Activated CD8-positive, alpha-beta memory T cell treated with anti-CD3 and anti-CD28 coated beads for 48 hours (primary cell): ENCODE data around the gene GEN1.

ENCODE experiments used
- DNase-seq, 3 experiments: peaks; one replicate each; pipeline ENCODE4 v3.0.0-alpha.2; 2020; ENCODE audit warnings: low read depth in 2 of 3, low spot score in 2 of 3

The GEN1 gene

DNA sequence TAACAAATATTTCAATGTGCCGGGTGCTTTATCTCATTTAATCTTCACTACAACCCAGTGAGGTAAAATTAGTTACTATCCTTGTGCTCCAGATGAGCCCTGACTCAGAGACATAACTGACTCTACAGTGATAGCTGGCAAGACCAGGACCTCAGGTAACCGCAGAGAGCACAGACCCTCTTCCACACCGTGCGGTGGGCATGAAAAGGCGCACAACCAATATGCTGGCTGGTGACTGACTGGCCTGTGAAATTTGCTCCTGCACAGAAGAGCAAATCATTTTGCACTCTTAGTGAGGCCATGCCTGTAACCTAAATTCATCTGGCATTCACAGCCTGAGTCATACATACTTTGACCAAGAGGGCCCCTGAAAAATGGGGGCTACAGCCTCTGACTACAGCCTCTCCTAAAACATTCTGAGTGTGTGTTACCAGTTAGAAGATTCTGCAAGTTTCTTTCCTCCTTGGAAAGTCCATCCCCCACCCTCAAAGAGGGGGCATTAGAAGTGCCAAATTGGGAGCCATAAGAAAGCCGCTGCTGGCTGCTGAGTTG is 39.9 kb downstream of the GEN1 start:
- no peak for DNase-seq

- no peak for DNase-seq
Measured at GRCh38 chr2:17795309-17795708, 41.4 kb downstream of the GEN1 start.

- DNase-seq: no peak
Measured at GRCh38 chr2:17798338-17798737, 44.4 kb downstream of the GEN1 start.

DNA sequence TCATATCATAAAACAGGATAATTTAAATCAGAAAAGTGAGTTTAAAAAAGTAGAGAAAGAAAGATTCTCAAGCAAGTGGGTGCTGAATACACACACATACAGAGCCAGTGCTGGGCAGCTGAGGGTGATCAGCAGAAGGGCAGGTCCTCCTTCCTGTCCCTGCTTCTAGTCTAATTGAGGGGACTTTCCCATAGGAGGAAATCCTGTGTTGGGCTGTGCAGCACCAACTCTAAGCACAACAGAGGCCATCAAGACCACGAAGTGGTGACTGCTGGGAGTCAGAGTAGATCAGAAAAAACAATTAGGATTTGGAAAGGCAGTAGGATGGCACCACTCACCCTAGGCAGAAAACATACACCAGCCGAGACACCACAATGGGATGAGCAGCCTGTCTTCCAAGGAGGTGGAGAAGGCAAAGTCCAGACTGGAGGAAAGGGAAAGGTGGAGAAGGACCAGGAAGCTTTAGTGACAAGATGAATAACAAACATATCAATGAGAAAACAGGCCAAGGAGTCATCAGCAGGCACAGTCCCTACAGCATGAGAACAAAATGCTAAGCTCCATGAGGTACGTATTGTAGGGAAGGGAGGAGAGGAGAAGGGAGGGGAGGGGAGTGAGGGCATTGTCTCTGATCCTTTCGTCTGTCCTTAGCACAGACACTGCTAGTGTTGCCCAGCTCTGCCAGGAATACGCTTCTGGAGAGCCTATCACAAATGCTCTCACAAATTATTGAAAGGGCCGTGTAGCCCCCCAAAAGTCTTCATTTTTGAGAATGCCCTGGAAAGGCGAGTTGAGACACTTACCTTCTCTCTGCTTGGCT is 45.6 kb downstream of the GEN1 start:
- DNase-seq: no peak

- no peak for DNase-seq
Measured at GRCh38 chr2:17800219-17800618, 46.3 kb downstream of the GEN1 start.

DNA sequence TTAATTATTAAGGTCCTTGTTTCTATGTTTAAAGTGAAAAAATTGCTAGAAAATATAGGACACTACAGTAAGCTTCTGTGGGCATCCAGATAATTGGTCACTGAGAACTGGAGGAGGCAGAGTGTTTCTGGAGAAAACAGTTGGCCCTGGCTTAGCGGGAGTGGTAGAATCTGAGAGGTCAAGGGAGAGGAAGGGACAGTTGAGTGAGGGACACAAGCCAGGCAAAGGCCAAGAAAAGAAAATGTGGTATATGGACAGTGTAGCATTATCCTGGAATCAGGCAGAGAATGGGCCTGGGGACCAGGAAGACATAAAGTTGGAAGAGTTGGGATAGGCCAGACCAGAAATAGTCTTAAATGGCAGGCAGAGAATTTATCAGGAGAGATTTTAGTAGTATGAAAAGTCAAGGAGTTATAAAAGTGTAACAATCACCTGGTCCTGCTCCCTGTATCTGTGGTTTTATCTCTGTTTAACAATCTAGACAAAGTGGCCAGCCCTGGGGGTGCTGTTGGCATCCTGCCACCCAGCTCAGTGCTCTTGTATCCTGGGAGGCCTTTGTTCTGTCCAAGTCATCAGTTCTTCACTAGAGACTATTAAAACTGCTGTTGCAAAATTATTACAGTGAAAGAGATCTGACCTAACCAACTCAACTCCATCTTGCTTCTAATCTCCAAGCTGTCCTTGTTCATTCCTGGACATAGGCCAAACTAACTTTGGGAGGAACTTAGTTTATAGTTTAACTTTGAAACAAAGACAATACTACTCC is 46.9 kb downstream of the GEN1 start:
- no peak for DNase-seq

DNA sequence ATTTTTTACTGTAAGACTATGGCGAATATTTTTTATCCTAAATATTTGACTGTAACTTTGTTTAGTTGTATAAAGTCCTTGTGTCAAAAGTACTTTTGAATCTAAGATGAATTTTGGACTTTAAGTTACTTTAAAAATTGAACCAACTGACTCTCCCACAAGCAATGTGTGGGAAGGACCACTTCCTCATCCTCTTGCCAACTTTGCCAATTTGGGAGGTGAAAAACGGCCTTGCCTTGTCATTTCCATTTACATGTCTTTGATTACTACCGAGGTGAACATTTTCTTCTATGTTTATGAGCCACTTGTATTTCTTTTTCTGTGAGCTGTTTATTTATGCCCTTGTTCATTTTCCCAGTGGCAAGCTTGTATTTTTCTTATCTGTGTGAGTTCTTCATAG is 49.6 kb downstream of the GEN1 start:
- DNase-seq: no peak

DNA sequence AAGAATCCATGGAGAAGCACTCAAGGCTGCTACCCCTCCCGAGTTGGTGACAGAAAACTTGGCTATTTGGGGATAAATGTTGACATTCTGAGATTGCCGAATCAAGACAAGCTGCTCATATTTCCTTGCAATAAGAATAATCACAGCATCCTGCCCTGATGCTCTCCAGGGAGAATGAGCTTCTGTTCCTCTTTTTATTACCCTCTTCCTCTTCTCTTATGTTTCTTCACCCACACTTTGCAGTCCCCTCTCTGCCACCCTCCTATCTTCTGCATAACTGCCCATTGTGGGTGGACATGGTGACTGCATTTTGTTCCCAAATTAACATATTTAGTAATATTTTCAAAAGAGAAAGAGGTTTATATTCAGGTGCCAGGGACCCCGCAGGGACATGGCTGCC is 50.4 kb downstream of the GEN1 start:
- no peak for DNase-seq

GRCh38 chr2:17805166-17805565 is 51.2 kb downstream of the GEN1 start:
- no peak for DNase-seq

DNA sequence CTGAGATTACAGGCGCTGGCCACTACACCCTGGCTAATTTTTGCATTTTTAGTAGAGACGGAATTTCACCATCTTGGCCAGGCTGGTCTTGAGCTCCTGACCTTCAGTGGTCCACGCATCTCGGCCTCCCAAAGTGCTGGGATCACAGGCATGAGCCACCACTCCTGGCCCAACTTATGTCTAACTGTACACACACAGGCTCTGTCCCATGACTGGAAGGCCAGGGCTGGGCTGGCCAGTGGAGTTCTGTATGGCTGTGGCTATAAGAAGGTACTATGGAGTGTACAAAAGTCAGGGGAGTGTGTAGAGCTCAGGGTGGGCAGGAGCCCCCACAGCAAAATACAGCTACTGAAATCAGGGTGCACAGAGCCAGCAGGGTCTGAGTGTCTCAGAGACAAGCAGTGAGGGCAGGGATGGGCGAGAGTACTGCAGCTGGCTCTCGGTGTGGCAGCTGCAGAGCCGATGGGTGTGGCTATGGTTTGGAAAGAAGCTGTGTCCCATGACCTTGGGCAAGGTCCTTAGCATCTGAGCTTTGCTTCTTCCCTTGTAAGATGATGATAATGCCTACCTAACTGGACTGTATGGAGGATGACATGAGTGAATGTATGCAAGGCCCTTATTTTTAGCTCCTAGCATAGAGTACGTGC is 51.9 kb downstream of the GEN1 start:
- DNase-seq: no peak

- DNase-seq: no peak
Measured at GRCh38 chr2:17813010-17813741, 59.2 kb downstream of the GEN1 start.

DNA sequence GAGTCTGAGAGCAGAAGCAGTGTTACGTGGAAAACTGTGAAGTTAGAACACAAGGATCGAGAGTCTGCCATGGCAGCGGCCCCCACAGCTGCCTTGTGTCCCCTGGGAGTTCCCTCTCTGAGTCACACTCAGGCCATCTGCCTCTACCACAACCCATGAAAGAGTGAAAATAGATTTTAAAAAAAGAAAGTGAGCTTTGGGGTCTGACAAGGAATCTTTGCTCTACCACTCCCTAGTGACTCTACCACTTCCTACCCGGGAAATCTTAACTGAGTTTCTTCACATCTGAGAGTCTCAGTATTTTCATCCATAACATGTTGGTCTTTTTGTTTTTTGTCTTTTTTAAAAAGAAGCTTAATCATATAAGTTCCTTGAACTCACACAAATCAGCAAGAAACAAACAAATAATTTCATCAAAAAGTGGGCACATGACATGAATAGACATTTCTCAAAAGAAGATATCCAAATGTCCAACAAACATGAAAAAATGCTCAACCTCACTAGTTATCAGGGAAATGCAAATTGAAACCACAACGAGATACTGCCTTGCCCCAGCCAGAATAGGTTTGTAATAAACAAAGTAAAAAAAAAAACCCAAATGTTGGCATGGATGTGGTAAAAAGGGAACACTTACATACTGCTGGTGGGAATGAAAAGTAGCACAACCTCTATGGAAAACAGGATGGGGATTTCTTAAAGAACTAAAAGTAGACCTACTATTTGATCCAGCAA is 60.0 kb downstream of the GEN1 start:
- DNase-seq: no peak

DNA sequence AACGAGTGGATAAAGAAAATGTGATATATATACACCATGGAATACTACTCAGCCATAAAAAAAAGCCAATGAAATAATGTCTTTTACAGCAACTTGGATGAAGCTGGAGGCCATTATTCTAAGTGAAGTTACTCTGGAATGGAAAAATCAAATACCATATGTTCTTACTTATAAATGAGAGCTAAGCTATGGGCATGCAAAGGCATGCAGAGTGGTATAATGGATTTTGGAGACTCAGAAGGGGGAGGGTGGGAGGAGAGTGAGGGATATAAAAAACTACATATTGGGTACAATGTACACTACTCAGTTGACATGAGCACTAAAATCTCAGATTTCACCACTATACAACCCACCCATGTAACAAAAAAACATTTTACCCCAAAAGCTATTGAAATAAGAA is 60.7 kb downstream of the GEN1 start:
- DNase-seq: no peak

- DNase-seq: no peak
Measured at GRCh38 chr2:17815468-17816184, 61.7 kb downstream of the GEN1 start.

GRCh38 chr2:17816396-17817245 is 62.7 kb downstream of the GEN1 start, which contains the start of gene MSGN1:
Gene MSGN1, plus strand, starts transcription at chr2:17816460. Its CDS starts 59 bp downstream, at chr2:17816519.
- no peak for DNase-seq

DNA sequence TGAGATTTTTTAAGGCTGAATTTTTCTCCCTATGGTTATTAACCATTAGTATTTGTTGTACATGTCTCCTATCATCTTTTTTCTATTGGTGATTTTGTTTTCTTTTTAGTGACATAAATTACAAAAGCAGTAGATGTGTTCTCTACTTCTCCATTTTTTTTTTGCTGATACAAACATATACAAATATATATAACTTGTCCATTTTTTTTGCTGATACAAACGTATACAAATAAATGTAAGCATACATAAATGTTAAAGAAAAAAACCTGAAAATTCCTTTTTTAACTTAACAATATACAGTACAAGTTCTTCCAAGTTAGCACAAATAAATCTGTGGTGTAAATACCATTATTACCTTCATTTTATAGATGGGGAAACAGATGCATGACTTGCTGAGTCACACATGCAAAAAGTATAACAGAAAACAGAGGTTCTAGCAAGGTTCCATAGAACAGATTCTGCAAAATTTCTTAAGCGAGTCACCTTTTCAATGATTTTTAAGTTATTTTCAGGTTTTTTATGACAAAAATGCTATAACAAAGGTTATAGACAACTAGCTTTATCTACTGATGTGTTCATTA is 64.4 kb downstream of the GEN1 start:
- no peak for DNase-seq

DNA sequence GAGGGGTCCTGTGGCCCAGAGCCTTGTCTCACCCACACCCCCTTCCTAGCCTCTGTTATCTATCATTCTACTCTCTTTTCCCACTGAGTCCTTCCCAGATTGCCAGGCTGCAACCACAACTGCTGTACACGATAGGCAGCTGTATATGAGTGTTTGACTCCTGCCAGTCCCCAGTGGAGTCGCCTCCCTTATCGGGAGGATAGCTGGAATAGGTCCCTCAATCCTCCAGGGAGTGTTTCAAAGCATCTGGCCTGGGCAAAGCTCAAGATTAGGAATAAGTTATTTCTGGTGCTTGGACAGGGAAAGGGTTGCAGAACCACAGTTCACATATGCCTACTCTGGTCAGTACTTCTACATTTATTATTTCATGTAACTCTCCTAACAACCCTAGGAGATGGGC is 67.1 kb downstream of the GEN1 start:
- DNase-seq: no peak
